Measurements from ENCODE around the gene ZNF24.

DNA sequence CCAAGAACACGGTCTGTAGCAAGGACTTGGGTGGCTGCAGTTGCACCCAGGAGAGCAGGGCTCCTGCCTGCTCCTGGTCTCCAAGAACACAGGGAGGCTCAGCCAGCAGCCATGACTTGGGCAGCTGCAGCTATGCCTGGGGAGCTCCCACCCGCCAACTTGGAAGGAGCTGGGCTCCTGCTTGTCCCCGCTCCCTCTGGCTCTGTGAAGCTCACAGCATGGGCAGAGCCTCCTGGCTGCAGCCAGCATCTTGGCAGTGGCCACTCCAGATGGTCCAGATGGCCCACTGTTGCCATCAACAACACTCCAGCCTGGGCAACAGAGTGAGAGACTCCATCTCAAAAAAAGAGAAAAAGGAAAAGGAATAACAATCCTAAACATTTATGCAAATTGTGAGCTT, 59.4 kb downstream of the ZNF24 start:
- TF ChIP-seq, protein P1, sequence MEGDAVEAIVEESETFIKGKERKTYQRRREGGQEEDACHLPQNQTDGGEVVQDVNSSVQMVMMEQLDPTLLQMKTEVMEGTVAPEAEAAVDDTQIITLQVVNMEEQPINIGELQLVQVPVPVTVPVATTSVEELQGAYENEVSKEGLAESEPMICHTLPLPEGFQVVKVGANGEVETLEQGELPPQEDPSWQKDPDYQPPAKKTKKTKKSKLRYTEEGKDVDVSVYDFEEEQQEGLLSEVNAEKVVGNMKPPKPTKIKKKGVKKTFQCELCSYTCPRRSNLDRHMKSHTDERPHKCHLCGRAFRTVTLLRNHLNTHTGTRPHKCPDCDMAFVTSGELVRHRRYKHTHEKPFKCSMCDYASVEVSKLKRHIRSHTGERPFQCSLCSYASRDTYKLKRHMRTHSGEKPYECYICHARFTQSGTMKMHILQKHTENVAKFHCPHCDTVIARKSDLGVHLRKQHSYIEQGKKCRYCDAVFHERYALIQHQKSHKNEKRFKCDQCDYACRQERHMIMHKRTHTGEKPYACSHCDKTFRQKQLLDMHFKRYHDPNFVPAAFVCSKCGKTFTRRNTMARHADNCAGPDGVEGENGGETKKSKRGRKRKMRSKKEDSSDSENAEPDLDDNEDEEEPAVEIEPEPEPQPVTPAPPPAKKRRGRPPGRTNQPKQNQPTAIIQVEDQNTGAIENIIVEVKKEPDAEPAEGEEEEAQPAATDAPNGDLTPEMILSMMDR (conservative IDR thresholded peaks at IDR 0.05 in 1 of 2, IDR thresholded peaks at IDR 0.05 in 1 of 2; ENCODE audit: low read depth in 1 of 2, low read length in 2 of 2) = no peak
- no peak for TF ChIP-seq EZH2 (IDR thresholded peaks at IDR 0.05; ENCODE audit: low read length, missing control alignments)
